Mucosa of descending colon (tissue), 3 donors: ENCODE measurements around the gene GFOD1. TPM values are rescaled to one million over a fixed set of nuclear protein-coding genes. Genes with fewer than 3 reads are reported as not detected.
A peak's percentile ranks its signal among the peaks of the same experiment; 100 is the strongest.

Source experiments
- ATAC-seq: fragments of 200-7000 bp; cut with Tn5 transposase; one replicate; pipeline ENCODE4 v1.9.1; 2020; ENCODE audit warnings: mild to moderate bottlenecking, moderate library complexity
- DNase-seq, 3 donors: peaks; one replicate each; pipeline ENCODE4 v3.0.0-alpha.2; 2020
- H3K36me3 ChIP-seq: fragments of 200-600 bp; one replicate; pipeline ENCODE4 v1.8.0; 2021; ENCODE audit warnings: low read depth, mild to moderate bottlenecking
- H3K4me1 ChIP-seq: fragments of 200-600 bp; one replicate; pipeline ENCODE4 v1.8.0; 2021; ENCODE audit warnings: low read depth, mild to moderate bottlenecking
- H3K4me3 ChIP-seq: fragments of 200-600 bp; one replicate; pipeline ENCODE4 v1.8.0; 2021; ENCODE audit warnings: mild to moderate bottlenecking
- H3K9me3 ChIP-seq: fragments of 200-600 bp; one replicate; pipeline ENCODE4 v1.8.0; 2021; ENCODE audit warnings: mild to moderate bottlenecking
- CTCF ChIP-seq: fragments of 200-600 bp; IDR thresholded peaks from one replicate; pipeline ENCODE4 v1.8.0; 2022; ENCODE audit warnings: antibody characterized with exemption, mild to moderate bottlenecking
- intact Hi-C, 2 donors: fragments of 100-400 bp; cut with DNase I in 1 of 2; cut with micrococcal nuclease in 1 of 2; formaldehyde crosslinking; loops; one replicate each; pipeline versions ENCODE4 v1.11.0 to v1.11.1; 2022; cut with DNase I, micrococcal nuclease
- total RNA-seq, 3 donors: library from RNA; stranded (reverse); fragmentation: NEBNext Ultra II Directional in 2 of 3; extraction: Animal tissue kit (Norgen Biotek cat#: 25700) in 2 of 3; gene quantifications; one replicate each; pipeline versions ENCODE4 v1.2.1 to v1.2.4, GENCODE V29; 2021 to 2023
- donor health status: DM: no; HTN: no; CAD: no; lungs with moderate emphysema.
- donor health status: DM: no; HTN: no; CAD: no.
- donor health status: DM: no; HTN: yes; CAD: no.

Gene GFOD1
- total RNA-seq, 3 donors from 2014 or later, result 10.4 to 22.4 (median 13.2) TPM

GRCh38 chr6:13471184-13471583 lies 16.2 kb downstream of the GFOD1 start:
- Histone ChIP-seq H3K4me1 (peaks cover 5% of the 10 kb centered on the region), H3K36me3 (no peaks in the 10 kb centered on the region), H3K9me3 (no peaks in the 10 kb centered on the region), H3K4me3 (no peak overlapping the region)
- no peak for DNase-seq
- no peak for TF ChIP-seq CTCF
- intact Hi-C loops, result no loop called here
- no peak for ATAC-seq

- H3K36me3 ChIP-seq, result no peaks in the 10 kb centered on the region
- ATAC-seq (no peak), DNase-seq (no peak)
- peaks cover 5% of the 10 kb centered on the region for H3K4me1 ChIP-seq
- H3K9me3 ChIP-seq, result no peaks in the 10 kb centered on the region
- TF ChIP-seq CTCF, result no peak
- intact Hi-C loops, result no loop called here
- no peak overlapping the region for H3K4me3 ChIP-seq
Measured at GRCh38 chr6:13470238-13471140, 16.9 kb downstream of the GFOD1 start.

GRCh38 chr6:13469693-13470092 lies 17.7 kb downstream of the GFOD1 start:
- intact Hi-C loops, result no loop called here
- DNase-seq, result no peak
- Histone ChIP-seq H3K4me3 (no peak overlapping the region), H3K4me1 (peaks cover 5% of the 10 kb centered on the region), H3K36me3 (no peaks in the 10 kb centered on the region), H3K9me3 (no peaks in the 10 kb centered on the region)
- no peak for ATAC-seq
- TF ChIP-seq CTCF, result no peak

GRCh38 chr6:13468839-13469238 lies 18.6 kb downstream of the GFOD1 start:
- ATAC-seq (no peak), DNase-seq (no peak)
- peaks cover 5% of the 10 kb centered on the region for H3K4me1 ChIP-seq
- H3K9me3 ChIP-seq, result no peaks in the 10 kb centered on the region
- intact Hi-C loops, result no loop called here
- no peak for TF ChIP-seq CTCF
- H3K36me3 ChIP-seq, result no peaks in the 10 kb centered on the region
- no peak overlapping the region for H3K4me3 ChIP-seq

- peak; percentile 78 for ATAC-seq
- Histone ChIP-seq H3K36me3 (no peaks in the 10 kb centered on the region), H3K4me3 (no peak overlapping the region), H3K4me1 (peaks cover 5% of the 10 kb centered on the region), H3K9me3 (no peaks in the 10 kb centered on the region)
- intact Hi-C loops, result no loop called here
- no peak for DNase-seq
- no peak for TF ChIP-seq CTCF
Measured at GRCh38 chr6:13467216-13467600, 20.2 kb downstream of the GFOD1 start.
